ENCODE data around the gene AXDND1.

The AXDND1 gene

DNA sequence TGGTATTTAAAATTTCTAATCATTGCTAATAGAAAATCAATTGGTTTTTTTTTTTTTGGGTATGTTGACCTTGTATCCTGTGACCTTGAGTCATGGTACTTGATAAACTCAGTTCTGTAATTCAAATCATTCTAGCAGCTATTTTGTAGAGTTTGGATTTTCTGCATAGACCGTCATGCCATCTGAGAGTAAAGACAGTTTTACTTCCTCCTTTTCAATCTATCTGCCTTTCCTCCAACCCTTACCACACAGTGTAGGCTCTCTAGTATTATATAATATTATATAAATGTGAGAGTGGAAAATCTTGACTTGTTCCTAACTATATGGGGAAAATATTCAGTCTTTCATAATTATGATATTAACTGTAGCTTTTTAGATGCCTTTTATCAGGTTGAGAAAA is 232.9 kb downstream of the AXDND1 start:
- no peak for ATAC-seq
- no peaks in the 10 kb centered on the region for H3K4me1 Mint-ChIP-seq

GRCh38 chr1:179599623-179600249 is 234.0 kb downstream of the AXDND1 start:
- peaks cover 5% of the 10 kb centered on the region for H3K9me3 Mint-ChIP-seq
- H3K36me3 Mint-ChIP-seq, result no peaks in the 10 kb centered on the region
- ATAC-seq (no peak), DNase-seq (ENCODE audit: low spot score in 2 of 2) (no peak)
- H3K4me1 Mint-ChIP-seq, result no peaks in the 10 kb centered on the region
- H3K4me3 Mint-ChIP-seq, result no peak overlapping the region
- H3K27ac Mint-ChIP-seq, result no peak overlapping the region

More for the DNA sequence above, 232.9 kb downstream of the AXDND1 start:
- Mint-ChIP-seq H3K36me3 (no peaks in the 10 kb centered on the region), H3K4me3 (no peak overlapping the region), H3K9me3 (peaks cover 2% of the 10 kb centered on the region), H3K27ac (no peak overlapping the region)
- DNase-seq (ENCODE audit: low spot score in 2 of 2), result no peak

DNA sequence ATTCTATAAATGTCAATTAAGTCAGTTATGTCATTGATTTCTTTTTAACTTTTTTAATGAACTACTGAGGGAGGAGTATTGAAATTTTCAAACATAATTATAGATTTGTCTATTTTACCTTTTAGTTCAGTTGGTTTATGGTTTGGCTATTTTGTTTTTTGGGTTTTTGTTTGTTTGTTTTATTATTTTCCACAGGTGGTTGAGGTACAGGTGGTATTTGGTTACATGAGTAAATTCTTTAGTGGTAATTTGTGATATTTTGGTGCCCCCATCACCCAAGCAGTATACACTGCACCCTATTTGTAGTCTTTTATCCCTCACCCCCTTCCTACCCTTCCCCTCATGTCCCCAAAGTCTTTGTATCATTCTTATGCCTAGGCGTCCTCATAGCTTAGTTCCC is 235.3 kb downstream of the AXDND1 start:
- no peaks in the 10 kb centered on the region for H3K36me3 Mint-ChIP-seq
- H3K27ac Mint-ChIP-seq, result no peak overlapping the region
- peaks cover 5% of the 10 kb centered on the region for H3K9me3 Mint-ChIP-seq
- H3K4me3 Mint-ChIP-seq, result no peak overlapping the region
- no peak for DNase-seq (ENCODE audit: low spot score in 2 of 2)
- no peak for ATAC-seq
- H3K4me1 Mint-ChIP-seq, result no peaks in the 10 kb centered on the region

Data from stimulated activated effector memory CD8-positive, alpha-beta T cell treated with anti-CD3 and anti-CD28 coated beads, Interleukin-12 subunit alpha, Interleukin-12 subunit beta, amount 100 ng/mL, for 72 hours (primary cell).